ENCODE data around the gene KATNIP.

The KATNIP gene

DNA sequence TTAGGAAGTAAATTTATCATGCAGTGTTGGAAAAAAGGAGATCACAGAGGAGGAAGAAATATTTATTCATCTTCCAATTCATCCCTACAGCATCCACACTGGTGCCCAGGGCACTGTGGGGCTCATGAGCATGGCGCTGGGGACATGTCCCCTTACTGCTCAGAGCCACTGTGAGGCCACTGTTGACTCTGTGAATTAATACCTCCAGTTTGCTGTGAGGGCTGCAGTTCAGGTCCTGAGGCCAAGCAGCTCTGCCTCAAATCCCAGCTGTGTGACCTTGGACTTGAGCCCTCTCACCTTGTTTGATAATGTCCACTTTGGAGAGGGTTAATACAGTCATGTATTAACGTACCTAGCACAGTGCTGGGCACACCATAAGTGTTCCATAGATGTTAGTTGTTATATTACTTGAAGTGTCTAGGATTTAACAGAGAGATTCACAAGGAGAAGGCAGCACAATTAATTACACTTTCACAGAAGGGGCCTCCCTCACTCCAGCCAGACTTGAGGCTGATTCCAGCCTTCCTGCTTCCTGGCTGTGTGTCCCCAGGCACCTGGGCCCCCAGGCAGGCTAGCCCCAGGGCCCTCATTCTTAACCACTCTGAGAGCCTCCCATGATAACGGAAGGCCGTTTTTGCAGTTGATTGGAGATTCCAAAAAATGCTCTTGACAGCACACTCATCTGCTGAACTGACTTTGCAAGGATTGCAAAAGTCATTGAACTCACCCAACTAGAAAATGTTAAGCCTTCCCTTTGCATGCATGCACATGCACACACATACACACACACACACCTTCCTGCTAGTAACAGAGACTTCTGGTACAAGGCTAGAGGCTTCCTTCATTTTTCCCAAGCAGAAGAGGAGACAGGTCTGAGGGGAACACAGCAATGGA, 29.4 kb downstream of the KATNIP start:
- no peak for DNase-seq (ENCODE audit: extremely low read depth in 1 of 2, low read depth in 1 of 2)

DNA sequence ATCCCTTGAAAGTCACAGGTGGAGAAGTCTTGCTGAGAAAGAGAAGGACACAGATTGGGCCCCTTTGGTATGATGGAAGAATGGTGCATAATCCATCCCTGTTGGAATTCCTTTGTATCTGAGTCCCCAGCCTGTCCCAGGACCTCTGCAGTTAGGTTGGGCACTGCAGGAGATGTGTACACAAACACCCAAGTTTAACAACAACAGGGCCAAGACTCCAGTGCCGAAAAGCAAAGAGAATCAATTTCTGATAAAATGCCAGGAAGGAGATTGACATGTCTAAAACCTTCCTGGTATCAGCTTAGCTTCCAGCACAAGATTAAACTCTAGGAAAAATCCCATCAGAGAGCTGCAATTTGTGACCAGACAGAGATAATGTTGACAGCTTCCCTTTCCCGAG, 32.9 kb downstream of the KATNIP start:
- DNase-seq (ENCODE audit: extremely low read depth in 1 of 2, low read depth in 1 of 2) = no peak

GRCh38 chr16:27583634-27584033, 33.7 kb downstream of the KATNIP start:
- no peak for DNase-seq (ENCODE audit: extremely low read depth in 1 of 2, low read depth in 1 of 2)

DNA sequence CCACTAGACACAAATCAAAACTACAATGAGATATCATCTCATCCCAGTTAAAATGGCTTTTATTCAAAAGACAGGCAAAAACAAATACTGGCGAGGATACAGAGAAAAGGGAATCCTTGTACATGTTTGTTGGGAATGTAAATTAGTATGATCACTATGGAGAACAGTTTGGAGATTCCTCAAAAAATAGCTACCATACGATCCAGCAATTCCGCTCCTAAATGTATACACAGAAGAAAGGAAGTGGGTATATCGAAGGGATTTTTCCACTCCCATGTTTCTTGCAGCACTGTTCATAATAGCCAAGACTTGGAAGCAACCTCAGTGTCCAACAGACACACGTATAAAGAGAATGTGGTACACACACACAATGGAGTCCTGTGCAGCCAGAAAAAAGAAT, 35.3 kb downstream of the KATNIP start:
- DNase-seq (ENCODE audit: extremely low read depth in 1 of 2, low read depth in 1 of 2) = no peak

DNA sequence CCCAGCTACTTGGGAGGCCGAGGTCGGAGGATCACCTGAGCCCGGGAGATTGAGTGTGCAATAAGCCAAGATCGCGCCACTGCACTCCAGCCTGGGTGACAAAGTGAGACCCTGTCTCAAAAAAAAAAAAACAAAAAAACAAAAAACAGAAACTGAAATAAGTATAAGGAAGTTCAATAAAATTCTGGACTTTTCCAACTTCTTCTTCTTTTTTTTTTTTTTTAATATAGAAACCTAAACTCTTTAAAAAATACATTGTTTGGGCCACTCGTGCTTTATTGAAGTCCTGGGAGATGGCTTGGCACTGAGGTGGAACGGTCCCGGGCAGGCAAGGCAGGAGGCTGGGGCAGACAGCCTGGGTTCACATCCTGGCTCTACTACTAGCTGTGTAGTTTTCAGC, 36.8 kb downstream of the KATNIP start:
- DNase-seq (ENCODE audit: extremely low read depth in 1 of 2, low read depth in 1 of 2) = no peak

DNA sequence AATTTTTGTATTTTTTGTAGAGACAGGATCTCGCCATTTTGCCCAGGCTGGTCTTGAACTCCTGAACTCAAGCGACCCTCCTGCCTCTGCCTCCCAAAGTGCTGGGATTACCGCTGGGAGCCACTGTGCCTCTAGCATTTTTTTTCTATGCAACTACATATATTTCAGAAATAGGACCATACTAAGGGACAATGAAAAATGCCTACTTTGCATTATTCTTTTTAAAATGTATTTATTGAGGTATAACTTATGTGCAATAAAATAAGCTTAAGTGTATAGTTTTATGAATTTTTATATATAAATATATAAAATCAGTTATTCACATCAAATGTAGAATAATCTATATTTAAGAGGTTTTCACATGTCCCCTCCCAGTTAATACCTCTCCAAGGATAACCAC, 38.1 kb downstream of the KATNIP start:
- no peak for DNase-seq (ENCODE audit: extremely low read depth in 1 of 2, low read depth in 1 of 2)

- no peak for DNase-seq (ENCODE audit: extremely low read depth in 1 of 2, low read depth in 1 of 2)
Measured at GRCh38 chr16:27591837-27592236, 41.9 kb downstream of the KATNIP start.

- DNase-seq (ENCODE audit: extremely low read depth in 1 of 2, low read depth in 1 of 2) = no peak
Measured at GRCh38 chr16:27595475-27595874, 45.5 kb downstream of the KATNIP start.

GRCh38 chr16:27595993-27596392, 46.0 kb downstream of the KATNIP start:
- DNase-seq (ENCODE audit: extremely low read depth in 1 of 2, low read depth in 1 of 2) = no peak

DNA sequence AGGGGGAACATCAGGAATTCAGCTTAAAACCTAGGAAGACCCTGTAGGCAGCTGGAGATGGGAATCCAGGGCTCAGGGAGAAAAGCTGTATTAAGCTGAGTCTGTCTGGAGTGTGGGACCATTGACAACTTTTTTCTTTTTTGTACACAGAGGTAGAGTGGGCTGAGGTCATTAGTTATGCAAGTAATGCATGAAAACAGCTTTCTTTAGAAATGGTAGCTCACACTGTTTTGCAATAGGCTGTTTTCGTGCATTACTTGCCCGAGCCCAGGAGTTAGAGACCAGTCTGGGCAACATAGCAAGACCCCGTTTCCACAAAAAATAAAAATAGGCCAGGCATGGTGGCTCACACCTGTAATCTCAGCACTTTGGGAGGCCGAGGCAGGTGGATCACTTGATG, 46.5 kb downstream of the KATNIP start:
- no peak for DNase-seq (ENCODE audit: extremely low read depth in 1 of 2, low read depth in 1 of 2)

GRCh38 chr16:27597361-27597760, 47.4 kb downstream of the KATNIP start:
- DNase-seq (ENCODE audit: extremely low read depth in 1 of 2, low read depth in 1 of 2) = no peak

- DNase-seq (ENCODE audit: extremely low read depth in 1 of 2, low read depth in 1 of 2) = no peak
Measured at GRCh38 chr16:27598220-27598619, 48.3 kb downstream of the KATNIP start.

GRCh38 chr16:27598931-27599565, 49.1 kb downstream of the KATNIP start:
- no peak for DNase-seq (ENCODE audit: extremely low read depth in 1 of 2, low read depth in 1 of 2)

- no peak for DNase-seq (ENCODE audit: extremely low read depth in 1 of 2, low read depth in 1 of 2)
Measured at GRCh38 chr16:27599606-27600005, 49.7 kb downstream of the KATNIP start.
